ENCODE data around the gene DNAJC30. TPM values are rescaled to one million over a fixed set of nuclear protein-coding genes. Genes with fewer than 3 reads are reported as not detected.

Gene DNAJC30
- total and polyA plus RNA-seq, 2 of the 8 experiments (the other 6 are each of a cell fraction or from before 2014, with no cell fraction given), result 6.1 to 6.3 TPM

- no peak overlapping the region for H3K9ac ChIP-seq (replicated peaks in 1 of 4; ENCODE audit: extremely low read depth in 1 of 4, low read depth in 3 of 4, low read length in 3 of 4)
- no peak overlapping the region for H2BK120ac ChIP-seq (replicated peaks; ENCODE audit: low read depth, low read length)
- no peak overlapping the region for H4K91ac ChIP-seq (replicated peaks; ENCODE audit: insufficient read length, low read length)
- H3K4me2 ChIP-seq (ENCODE audit: insufficient read depth in 1 of 2, low read depth in 2 of 2, low read length in 2 of 2), result no peak overlapping the region
- no peak overlapping the region for H4K5ac ChIP-seq (ENCODE audit: insufficient read length, low read depth, low read length)
- WGBS, 2 experiments (ENCODE audit: extremely low coverage in 1 of 2, insufficient coverage in 1 of 2, insufficient read length in 1 of 2, insufficient replicate concordance in 2 of 2, low coverage in 1 of 2, low lambda C conversion rate in 2 of 2, missing lambda C conversion rate in 1 of 2), result 90% methylated on average over 7 of the region's 8 CpGs; no CpG with 5 or more reads in 1 of the 2 experiments
- H3K4me3 ChIP-seq (ENCODE audit: extremely low read depth in 1 of 4, insufficient read depth in 2 of 4, low read depth in 3 of 4, low read length in 4 of 4), result no peak overlapping the region
- peaks cover 10 to 42% of the 10 kb centered on the region in 2 experiments for H3K79me2 ChIP-seq (ENCODE audit: control insufficient read depth in 1 of 2, insufficient read depth in 2 of 2, low read length in 2 of 2)
- no peak overlapping the region for H3K23ac ChIP-seq (ENCODE audit: insufficient read length)
- H2AFZ ChIP-seq (ENCODE audit: low read length), result no peak overlapping the region
- no peak overlapping the region for H3K14ac ChIP-seq (ENCODE audit: insufficient read length)
- H2BK5ac ChIP-seq (ENCODE audit: low read depth, low read length), result no peak overlapping the region
- FAIRE-seq, result no peak
- ChIA-PET POLR2A (ENCODE audit: partially characterized antibody) (interaction anchor here (4.5 to 5.6 kb wide), 2 partner anchors 9 to 13 kb away, joined by 31 to 37 read pairs; no protein-coding TSS in a partner anchor), CTCF (ENCODE audit: partially characterized antibody) (interaction anchor here (2.1 to 3.6 kb wide), 2 partner anchors 9 to 13 kb away, joined by 10 to 18 read pairs; no protein-coding TSS in a partner anchor)
- no peak for DNase-seq (ENCODE audit: low read depth in 1 of 2, low spot score in 2 of 2)
- no peaks in the 10 kb centered on the region for H3K4me1 ChIP-seq (replicated peaks in 1 of 4; ENCODE audit: control insufficient read depth in 3 of 4, insufficient read depth in 4 of 4, low read length in 3 of 4)
- no peak overlapping the region for H2BK20ac ChIP-seq (ENCODE audit: low read length)
- peaks cover 2 to 6% of the 10 kb centered on the region in 2 experiments for H4K20me1 ChIP-seq (replicated peaks in 1 of 2; ENCODE audit: control insufficient read depth in 1 of 2, insufficient read depth in 2 of 2, low read length in 2 of 2)
- no peak overlapping the region for H3K56ac ChIP-seq (replicated peaks; ENCODE audit: insufficient read length, low read depth, low read length)
- H4K8ac ChIP-seq (ENCODE audit: extremely low read depth, insufficient read depth, low read length), result no peak overlapping the region
- H3K36me3 ChIP-seq (ENCODE audit: control insufficient read depth in 2 of 4, insufficient read depth in 4 of 4, low read length in 3 of 4), result peaks cover 15 to 42% (median 31%) of the 10 kb centered on the region in 4 experiments; a peak in 7 of 8 replicates
- H2AK5ac ChIP-seq (ENCODE audit: low read depth, low read length), result no peak overlapping the region
- H3K9me3 ChIP-seq (ENCODE audit: insufficient read depth in 2 of 2, low read depth in 1 of 2, low read length in 1 of 2), result no peaks in the 10 kb centered on the region
- H3K18ac ChIP-seq (ENCODE audit: extremely low read depth, low read length), result no peak overlapping the region
- peaks cover 10% of the 10 kb centered on the region for H3K79me1 ChIP-seq (ENCODE audit: low read depth, low read length)
- H3K27me3 ChIP-seq (replicated peaks in 1 of 4; ENCODE audit: control insufficient read depth in 3 of 4, extremely low read depth in 1 of 4, insufficient read depth in 3 of 4, low read length in 3 of 4), result no peaks in the 10 kb centered on the region
- no peak overlapping the region for H3K27ac ChIP-seq (ENCODE audit: low read depth, low read length)
- peaks cover 3% of the 10 kb centered on the region; the same call in 1 of the 2 replicates for H3K23me2 ChIP-seq (ENCODE audit: low read depth, low read length)
- H3K4ac ChIP-seq (replicated peaks; ENCODE audit: insufficient read length, low read depth, low read length), result no peak overlapping the region
- no peak overlapping the region for H2BK12ac ChIP-seq (ENCODE audit: low read depth, low read length)
- no peak overlapping the region for H2BK15ac ChIP-seq (ENCODE audit: low read length)
- no peak for TF ChIP-seq CEBPB (IDR thresholded peaks at IDR 0.05; ENCODE audit: low read depth, low read length)
These were observed 5.0 kb upstream of the DNAJC30 start for GRCh38 chr7:73688288-73688687.
